Osteoblast (primary cell): Measurements from ENCODE around the gene CIZ1. TPM values are rescaled to one million over a fixed set of nuclear protein-coding genes. Genes with fewer than 3 reads are reported as not detected.

Experiments used
- DNase-seq: peaks from one replicate; pipeline ENCODE4 v3.0.0; 2011; ENCODE audit warnings: low spot score, mixed read lengths; ENCODE audit not compliant: insufficient read length; ENCODE audit errors: missing footprints
- H2AFZ ChIP-seq: 2 replicates; pipeline ENCODE4 v1.6.0; 2011; ENCODE audit warnings: mild to moderate bottlenecking, low read length
- H3K27ac ChIP-seq: 2 replicates; pipeline ENCODE4 v1.5.1; 2011; ENCODE audit warnings: mild to moderate bottlenecking, low read depth, low read length, moderate library complexity
- H3K27me3 ChIP-seq: 2 replicates; pipeline ENCODE4 v1.6.0; 2012; ENCODE audit warnings: mild to moderate bottlenecking, control low read depth, inconsistent platforms, low read length, moderate library complexity; ENCODE audit not compliant: insufficient read depth
- H3K36me3 ChIP-seq: 2 replicates; pipeline ENCODE4 v1.5.1; 2011; ENCODE audit warnings: mild to moderate bottlenecking, low read length, control low read depth, moderate library complexity; ENCODE audit not compliant: insufficient read depth
- H3K4me1 ChIP-seq: 2 replicates; pipeline ENCODE4 v1.5.1; 2011; ENCODE audit warnings: mild to moderate bottlenecking, low read length, control low read depth, moderate library complexity; ENCODE audit not compliant: insufficient read depth
- H3K4me2 ChIP-seq: 2 replicates; pipeline ENCODE4 v1.6.0; 2011; ENCODE audit warnings: mild to moderate bottlenecking, low read length; ENCODE audit not compliant: insufficient read depth
- H3K4me3 ChIP-seq: fragments of 200-600 bp; sonication (generic); 3 replicates; pipeline ENCODE4 v1.5.1; 2012; ENCODE audit warnings: mild to moderate bottlenecking, low read length, inconsistent platforms; ENCODE audit not compliant: insufficient read depth
- H3K79me2 ChIP-seq: 2 replicates; pipeline ENCODE4 v1.6.0; 2012; ENCODE audit warnings: mild to moderate bottlenecking, low read length, control low read depth, inconsistent platforms; ENCODE audit not compliant: insufficient read depth
- H3K9me3 ChIP-seq: 2 replicates; pipeline ENCODE4 v1.5.1; 2011; ENCODE audit warnings: low read depth, low read length, control low read depth
- H4K20me1 ChIP-seq: 2 replicates; pipeline ENCODE4 v1.6.0; 2012; ENCODE audit warnings: mild to moderate bottlenecking, low read length, control low read depth; ENCODE audit not compliant: insufficient read depth
- total RNA-seq: library from RNA; depleted of rRNA; stranded (reverse); fragments of >200 nt; gene quantifications from 2 replicates; pipeline ENCODE4 v1.2.3, GENCODE V29; 2012
- TF ChIP-seq, protein P1 (sequence below): IDR thresholded peaks from 2 replicates; pipeline ENCODE4 v1.5.1; 2011; ENCODE audit warnings: mild to moderate bottlenecking, low read depth, low read length, moderate library complexity; ENCODE audit errors: extremely low read depth

Gene CIZ1
- total RNA-seq, 1 donor: 33.7 TPM

DNA sequence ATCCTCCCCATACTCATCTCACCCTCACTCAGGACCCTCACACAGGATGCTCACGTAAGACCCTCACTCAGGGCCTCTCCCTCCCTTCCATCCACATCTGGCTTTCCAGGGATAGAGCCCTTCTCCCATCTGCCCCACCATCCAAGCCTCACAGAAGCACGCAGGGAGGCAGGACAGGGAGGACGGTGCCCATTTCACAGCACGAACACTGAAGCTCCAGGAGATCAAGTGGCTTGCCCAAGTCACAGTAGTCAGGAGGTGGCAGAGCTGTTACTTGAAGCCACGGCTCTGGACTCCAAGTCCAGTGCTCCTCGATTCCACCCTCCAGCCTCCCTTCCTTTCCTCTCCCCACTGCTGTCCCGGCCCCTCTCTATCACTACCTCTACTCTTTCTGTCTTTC is 33.5 kb upstream of the CIZ1 start:
- H3K9me3 ChIP-seq: no peaks in the 10 kb centered on the region
- no peak overlapping the region for H3K4me3 ChIP-seq
- no peaks in the 10 kb centered on the region for H3K27me3 ChIP-seq
- H3K4me1 ChIP-seq: no peaks in the 10 kb centered on the region
- H3K36me3 ChIP-seq: no peaks in the 10 kb centered on the region
- no peak overlapping the region for H3K27ac ChIP-seq
- TF ChIP-seq, protein P1, sequence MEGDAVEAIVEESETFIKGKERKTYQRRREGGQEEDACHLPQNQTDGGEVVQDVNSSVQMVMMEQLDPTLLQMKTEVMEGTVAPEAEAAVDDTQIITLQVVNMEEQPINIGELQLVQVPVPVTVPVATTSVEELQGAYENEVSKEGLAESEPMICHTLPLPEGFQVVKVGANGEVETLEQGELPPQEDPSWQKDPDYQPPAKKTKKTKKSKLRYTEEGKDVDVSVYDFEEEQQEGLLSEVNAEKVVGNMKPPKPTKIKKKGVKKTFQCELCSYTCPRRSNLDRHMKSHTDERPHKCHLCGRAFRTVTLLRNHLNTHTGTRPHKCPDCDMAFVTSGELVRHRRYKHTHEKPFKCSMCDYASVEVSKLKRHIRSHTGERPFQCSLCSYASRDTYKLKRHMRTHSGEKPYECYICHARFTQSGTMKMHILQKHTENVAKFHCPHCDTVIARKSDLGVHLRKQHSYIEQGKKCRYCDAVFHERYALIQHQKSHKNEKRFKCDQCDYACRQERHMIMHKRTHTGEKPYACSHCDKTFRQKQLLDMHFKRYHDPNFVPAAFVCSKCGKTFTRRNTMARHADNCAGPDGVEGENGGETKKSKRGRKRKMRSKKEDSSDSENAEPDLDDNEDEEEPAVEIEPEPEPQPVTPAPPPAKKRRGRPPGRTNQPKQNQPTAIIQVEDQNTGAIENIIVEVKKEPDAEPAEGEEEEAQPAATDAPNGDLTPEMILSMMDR: no peak
- H3K79me2 ChIP-seq: no peaks in the 10 kb centered on the region
- no peaks in the 10 kb centered on the region for H4K20me1 ChIP-seq
- H3K4me2 ChIP-seq: no peak overlapping the region
- DNase-seq: peak; percentile 50
- H2AFZ ChIP-seq: no peak overlapping the region

DNA sequence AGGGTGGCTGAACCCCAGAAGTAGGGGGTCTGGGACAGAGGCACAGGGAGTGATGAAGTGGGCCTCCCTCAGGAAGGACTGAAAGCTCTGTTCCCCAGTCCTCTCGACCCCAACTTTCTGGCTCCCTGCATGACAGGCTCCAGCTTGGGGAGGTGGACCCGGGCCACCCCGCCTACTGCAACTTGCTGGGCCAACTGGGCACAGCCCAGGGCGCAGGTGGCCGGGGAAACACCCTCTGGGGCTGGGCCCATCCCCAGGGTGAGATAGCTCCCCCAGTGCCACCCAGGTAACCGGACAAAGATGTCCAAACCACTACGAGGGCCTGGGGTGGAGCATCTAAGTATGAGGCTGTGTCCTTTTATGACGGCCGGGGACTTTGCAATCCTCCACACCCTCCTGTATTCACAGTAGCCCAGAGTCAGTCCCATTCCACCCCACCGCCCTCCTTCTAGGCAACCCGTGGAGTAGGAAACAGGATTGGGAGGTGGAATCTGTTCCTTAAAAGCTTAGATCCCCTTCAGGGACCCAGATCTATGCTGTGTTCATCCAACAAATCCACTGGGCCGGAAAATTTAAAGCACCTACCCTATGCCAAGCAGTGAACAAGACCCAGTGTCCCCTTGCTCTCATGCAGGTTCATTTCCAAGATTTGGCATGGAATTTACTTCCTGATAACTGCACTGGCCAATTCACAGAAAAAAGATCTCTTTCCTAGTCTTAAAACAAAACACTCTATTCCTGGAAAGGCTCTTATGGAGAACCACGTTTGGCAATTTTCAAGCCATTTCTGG is 31.7 kb upstream of the CIZ1 start:
- Histone ChIP-seq H3K4me1 (no peaks in the 10 kb centered on the region), H4K20me1 (peaks cover 1% of the 10 kb centered on the region), H3K79me2 (no peaks in the 10 kb centered on the region), H3K4me2 (no peak overlapping the region), H3K9me3 (no peaks in the 10 kb centered on the region), H3K27me3 (no peaks in the 10 kb centered on the region), H3K27ac (no peak overlapping the region), H2AFZ (no peak overlapping the region), H3K4me3 (no peak overlapping the region), H3K36me3 (no peaks in the 10 kb centered on the region)
- TF ChIP-seq, protein P1: no peak
- peak; percentile 83 for DNase-seq

DNA sequence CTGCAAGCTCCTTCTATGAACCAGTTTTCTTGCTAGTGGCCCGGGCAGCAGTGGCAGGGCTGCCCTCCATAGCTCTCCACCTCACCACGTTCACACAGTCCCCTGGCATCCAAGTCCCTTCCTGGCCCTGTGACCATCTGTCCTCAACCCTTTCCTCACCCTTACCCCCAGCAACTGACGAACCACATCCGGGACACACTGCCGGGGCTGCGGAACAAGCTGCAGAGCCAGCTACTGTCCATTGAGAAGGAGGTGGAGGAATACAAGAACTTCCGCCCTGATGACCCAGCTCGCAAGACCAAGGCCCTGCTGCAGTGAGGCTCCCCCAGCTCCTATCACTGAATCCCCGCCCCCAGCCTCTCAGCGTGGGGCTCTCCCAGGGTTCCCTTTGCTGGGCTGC is 30.7 kb upstream of the CIZ1 start:
- no peaks in the 10 kb centered on the region for H3K4me1 ChIP-seq
- no peaks in the 10 kb centered on the region for H3K36me3 ChIP-seq
- no peak overlapping the region for H3K4me3 ChIP-seq
- no peaks in the 10 kb centered on the region for H3K9me3 ChIP-seq
- no peak overlapping the region for H3K27ac ChIP-seq
- H3K4me2 ChIP-seq: no peak overlapping the region
- H3K27me3 ChIP-seq: no peaks in the 10 kb centered on the region
- peak; percentile 56 for DNase-seq
- peaks cover 3% of the 10 kb centered on the region for H4K20me1 ChIP-seq
- no peaks in the 10 kb centered on the region for H3K79me2 ChIP-seq
- H2AFZ ChIP-seq: no peak overlapping the region
- TF ChIP-seq, protein P1: no peak

DNA sequence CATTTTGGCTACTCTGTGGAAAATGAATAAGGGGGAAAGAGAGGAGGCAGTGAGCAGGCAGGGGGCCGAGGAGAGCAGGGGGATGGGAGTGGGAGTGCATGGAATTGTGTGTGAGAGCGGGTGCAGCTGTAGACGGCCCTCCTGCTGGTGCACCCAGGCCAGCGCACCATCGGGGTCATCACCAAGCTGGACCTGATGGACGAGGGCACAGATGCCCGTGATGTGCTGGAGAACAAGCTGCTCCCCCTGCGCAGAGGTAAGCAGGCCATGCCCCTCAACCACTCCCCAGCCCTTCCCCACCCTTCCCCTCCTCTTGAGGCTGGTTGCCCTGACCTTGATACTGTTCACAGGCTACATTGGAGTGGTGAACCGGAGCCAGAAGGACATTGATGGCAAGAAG is 28.5 kb upstream of the CIZ1 start:
- Histone ChIP-seq H3K9me3 (no peaks in the 10 kb centered on the region), H3K27ac (no peak overlapping the region), H3K4me2 (no peak overlapping the region), H4K20me1 (peaks cover 3% of the 10 kb centered on the region), H3K79me2 (no peaks in the 10 kb centered on the region), H2AFZ (no peak overlapping the region), H3K27me3 (no peaks in the 10 kb centered on the region), H3K36me3 (no peaks in the 10 kb centered on the region), H3K4me1 (peaks cover 10% of the 10 kb centered on the region), H3K4me3 (no peak overlapping the region)
- DNase-seq: peak; percentile 41
- TF ChIP-seq, protein P1: no peak
